GM12801 (cell line): ENCODE data around the gene ZNF44.

Experiments used
- CTCF ChIP-seq: IDR thresholded peaks from one replicate; pipeline ENCODE4 v1.5.1; 2011; ENCODE audit warnings: control low read depth; ENCODE audit not compliant: insufficient read length; ENCODE audit errors: extremely low read depth

Gene ZNF44

DNA sequence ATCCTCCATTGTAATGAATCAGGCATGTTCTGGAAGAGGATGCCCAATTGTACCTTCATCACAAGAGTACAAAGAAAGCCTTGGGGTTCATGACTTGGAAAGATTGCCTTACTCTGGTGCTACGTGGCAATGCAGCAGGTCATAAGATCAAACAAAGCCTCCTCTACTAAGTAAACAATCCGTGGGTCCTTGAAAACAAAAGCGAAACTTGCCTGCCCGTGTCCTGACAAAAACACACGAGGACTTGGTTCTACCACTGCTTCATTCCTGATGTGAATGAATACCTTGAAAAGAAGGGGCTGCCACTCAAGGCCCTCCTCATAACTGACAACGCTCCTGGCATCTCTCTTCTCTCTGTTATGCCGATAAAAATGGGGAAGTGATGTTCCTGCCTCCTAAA lies 19.9 kb upstream of the ZNF44 start:
- no peak for TF ChIP-seq CTCF

DNA sequence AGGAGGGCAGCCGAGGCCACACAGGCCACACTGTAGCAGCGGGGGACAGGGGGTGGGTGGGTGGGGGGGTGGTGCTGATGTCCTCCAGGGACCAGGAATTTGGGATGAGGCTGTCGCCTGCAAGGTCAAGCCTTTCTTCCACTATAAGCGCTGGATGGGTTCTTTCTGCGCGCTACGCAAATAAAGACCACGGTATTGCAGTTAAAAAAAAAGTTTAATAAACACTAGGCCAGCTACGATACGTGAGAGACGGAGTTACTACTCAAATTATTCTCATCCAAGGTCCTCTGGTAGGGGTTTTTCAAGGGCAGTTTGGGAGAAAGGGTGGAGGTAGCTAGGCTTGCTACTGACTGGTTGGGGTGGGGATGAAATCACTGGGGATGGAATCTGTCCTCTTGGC lies 508 bp upstream of the ZNF44 start:
- no peak for TF ChIP-seq CTCF

DNA sequence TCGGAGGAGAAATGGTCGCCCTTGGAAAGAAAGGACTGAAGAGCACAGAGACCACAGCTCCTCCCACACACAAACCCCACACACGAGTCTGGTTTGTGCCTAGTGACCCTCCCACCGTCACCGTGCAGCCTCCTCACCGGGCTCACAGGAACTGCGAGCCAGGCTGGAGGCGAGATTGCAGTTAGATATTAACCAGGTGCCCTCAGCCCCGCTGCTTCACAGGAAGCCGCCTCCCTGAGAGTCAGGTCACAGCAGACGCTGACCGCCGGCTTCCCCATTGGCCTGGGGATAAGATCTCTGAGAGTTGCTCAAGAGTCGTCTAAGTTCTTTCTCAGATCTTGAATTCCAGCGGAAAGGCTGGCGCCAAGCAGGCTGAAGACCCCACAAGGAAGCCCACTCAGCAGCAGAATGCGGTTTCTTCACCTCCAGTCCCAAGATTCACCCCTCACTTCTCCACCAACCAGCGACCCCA lies 870 bp downstream of the ZNF44 start:
- no peak for TF ChIP-seq CTCF

DNA sequence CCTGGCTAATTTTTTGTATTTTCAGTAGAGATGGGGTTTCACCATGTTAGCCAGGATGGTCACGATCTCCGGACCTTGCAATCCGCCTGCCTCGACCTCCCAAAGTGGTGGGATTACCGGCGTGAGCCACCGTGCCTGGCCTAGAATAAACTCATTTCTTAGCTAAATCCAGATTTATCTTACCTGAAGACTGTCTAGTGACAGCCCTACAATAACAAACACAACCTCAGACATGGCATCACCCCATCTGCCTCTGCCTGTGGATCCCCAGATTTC lies 5.0 kb downstream of the ZNF44 start:
- no peak for TF ChIP-seq CTCF

DNA sequence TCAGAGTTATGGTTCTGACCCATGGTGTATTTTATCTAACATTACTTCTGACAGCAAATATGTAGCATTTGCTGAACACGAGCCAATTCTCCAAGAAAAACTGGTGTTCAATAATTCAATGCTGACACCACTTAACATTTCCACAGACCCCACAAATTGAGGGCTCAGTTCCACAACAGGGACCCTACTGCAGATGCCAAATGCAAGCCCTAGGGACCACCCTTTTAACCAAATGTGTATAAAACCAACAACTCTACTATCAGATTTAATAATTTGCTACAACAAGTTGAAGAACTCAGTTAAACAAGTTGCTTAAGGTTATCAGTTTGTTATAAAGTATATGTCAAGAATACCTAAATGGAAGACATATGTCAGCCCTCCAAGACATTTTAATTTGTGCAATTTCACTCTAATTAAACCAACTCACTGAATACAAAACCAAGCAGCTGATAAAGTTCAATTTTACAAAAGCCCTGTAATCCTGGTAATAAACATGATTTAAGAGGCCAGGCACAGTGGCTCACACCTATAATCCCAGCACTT lies 6.7 kb downstream of the ZNF44 start:
- TF ChIP-seq CTCF, result no peak

- no peak for TF ChIP-seq CTCF
Observed at GRCh38 chr19:12284631-12285030, 10.1 kb downstream of the ZNF44 start.

- TF ChIP-seq CTCF, result no peak
Observed at GRCh38 chr19:12284226-12284625, 10.5 kb downstream of the ZNF44 start.

DNA sequence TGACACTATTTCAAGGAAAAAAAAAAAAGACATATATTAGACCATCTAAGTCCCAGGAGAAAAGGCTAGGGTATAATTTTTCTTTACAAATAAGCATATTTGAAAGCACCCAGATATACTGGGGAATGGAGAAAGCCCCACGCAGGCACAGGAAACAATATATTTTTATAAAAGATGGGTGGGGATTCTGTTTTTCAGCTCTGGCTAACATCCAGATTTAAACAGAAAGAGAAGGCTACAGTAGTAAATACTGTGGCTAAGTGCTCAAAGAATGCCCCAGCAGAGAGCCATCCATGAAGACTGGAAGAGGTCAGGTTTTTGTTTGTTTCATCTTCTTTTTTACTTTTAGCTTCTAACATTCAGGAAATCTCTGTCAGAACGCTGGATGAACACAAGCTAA lies 16.0 kb downstream of the ZNF44 start:
- no peak for TF ChIP-seq CTCF
